Measurements from ENCODE around the gene RHOJ.

GRCh38 chr14:63228217-63228616 is 24.0 kb downstream of the RHOJ start:
- TF ChIP-seq POLR2AphosphoS5 (IDR thresholded peaks at IDR 0.05; ENCODE audit: low read depth, low read length) (no peak), POLR2A (IDR thresholded peaks at IDR 0.05; ENCODE audit: low read depth, low read length) (no peak), TAF1 (IDR thresholded peaks at IDR 0.05; ENCODE audit: low read depth, low read length) (no peak), SPI1 (IDR thresholded peaks at IDR 0.05; ENCODE audit: low read depth, low read length) (no peak)

Measured in GM12891 (cell line).